ENCODE results near the gene PIGU. TPM values are rescaled to one million over a fixed set of nuclear protein-coding genes. Genes with fewer than 3 reads are reported as not detected.

Gene PIGU
- polyA plus RNA-seq, 1 donor from 2014 or later, result 35.8 TPM

- H3K9me3 ChIP-seq (ENCODE audit: low read length), result no peaks in the 10 kb centered on the region
- no peak overlapping the region for H2AFZ ChIP-seq (ENCODE audit: low read depth, low read length)
- H3K27me3 ChIP-seq (ENCODE audit: insufficient read depth, low read depth, low read length), result no peaks in the 10 kb centered on the region
- H4K20me1 ChIP-seq (ENCODE audit: insufficient read depth), result no peaks in the 10 kb centered on the region
- no peak overlapping the region for H3K9ac ChIP-seq (ENCODE audit: low read length)
- H3F3A ChIP-seq (ENCODE audit: insufficient read depth, low read length, poor library complexity, severe bottlenecking), result no peaks in the 10 kb centered on the region
- H3K4me3 ChIP-seq (ENCODE audit: low read length), result no peak overlapping the region
- H3K4me2 ChIP-seq (ENCODE audit: low read length), result no peak overlapping the region
- no peaks in the 10 kb centered on the region for H3K79me2 ChIP-seq (replicated peaks; ENCODE audit: insufficient read depth, low read length)
- no peak for TF ChIP-seq POLR2AphosphoS5 (IDR thresholded peaks at IDR 0.05)
- TF ChIP-seq EP300 (conservative IDR thresholded peaks at IDR 0.05; ENCODE audit: poor library complexity, severe bottlenecking), result no peak
- no peak for TF ChIP-seq CTCF (IDR thresholded peaks at IDR 0.05; ENCODE audit: poor library complexity, severe bottlenecking)
- no peak for TF ChIP-seq EZH2 (IDR thresholded peaks at IDR 0.05; ENCODE audit: borderline replicate concordance, insufficient read depth, low read length, poor library complexity, severe bottlenecking)
- TF ChIP-seq TAF1 (IDR thresholded peaks at IDR 0.05; ENCODE audit: low read depth), result no peak
- no peak for TF ChIP-seq MXI1 (conservative IDR thresholded peaks at IDR 0.05; ENCODE audit: poor library complexity, severe bottlenecking)
- H3K9me2 ChIP-seq (ENCODE audit: insufficient read depth, low read length), result no peaks in the 10 kb centered on the region
- H3K27ac ChIP-seq (ENCODE audit: low read length), result no peak overlapping the region
- no peaks in the 10 kb centered on the region for H3K36me3 ChIP-seq (ENCODE audit: insufficient read depth, low read length)
These were observed 38.4 kb downstream of the PIGU start for GRCh38 chr20:34638532-34638931.

GRCh38 chr20:34638039-34638292 lies 38.9 kb downstream of the PIGU start:
- no peaks in the 10 kb centered on the region for H3K9me2 ChIP-seq (ENCODE audit: insufficient read depth, low read length)
- no peak overlapping the region for H3K27ac ChIP-seq (ENCODE audit: low read length)
- H3K36me3 ChIP-seq (ENCODE audit: insufficient read depth, low read length), result no peaks in the 10 kb centered on the region
- no peak overlapping the region for H2AFZ ChIP-seq (ENCODE audit: low read depth, low read length)
- H3K4me3 ChIP-seq (ENCODE audit: low read length), result no peak overlapping the region
- H3K79me2 ChIP-seq (replicated peaks; ENCODE audit: insufficient read depth, low read length), result no peaks in the 10 kb centered on the region
- no peaks in the 10 kb centered on the region for H3K27me3 ChIP-seq (ENCODE audit: insufficient read depth, low read depth, low read length)
- H3F3A ChIP-seq (ENCODE audit: insufficient read depth, low read length, poor library complexity, severe bottlenecking), result no peaks in the 10 kb centered on the region
- H3K4me2 ChIP-seq (ENCODE audit: low read length), result no peak overlapping the region
- TF ChIP-seq CTCF (IDR thresholded peaks at IDR 0.05; ENCODE audit: poor library complexity, severe bottlenecking) (no peak), SMC3 (conservative IDR thresholded peaks at IDR 0.05; ENCODE audit: poor library complexity) (no peak), REST (IDR thresholded peaks at IDR 0.05; ENCODE audit: borderline replicate concordance) (no peak), EZH2 (IDR thresholded peaks at IDR 0.05; ENCODE audit: borderline replicate concordance, insufficient read depth, low read length, poor library complexity, severe bottlenecking) (no peak), TAF1 (IDR thresholded peaks at IDR 0.05; ENCODE audit: low read depth) (no peak), POLR2AphosphoS5 (IDR thresholded peaks at IDR 0.05) (no peak), RAD21 (conservative IDR thresholded peaks at IDR 0.05) (no peak), MXI1 (conservative IDR thresholded peaks at IDR 0.05; ENCODE audit: poor library complexity, severe bottlenecking) (no peak), EP300 (conservative IDR thresholded peaks at IDR 0.05; ENCODE audit: poor library complexity, severe bottlenecking) (no peak)
- no peak overlapping the region for H3K9ac ChIP-seq (ENCODE audit: low read length)
- H3K9me3 ChIP-seq (ENCODE audit: low read length), result no peaks in the 10 kb centered on the region
- H4K20me1 ChIP-seq (ENCODE audit: insufficient read depth), result no peaks in the 10 kb centered on the region
